ENCODE results near the gene CNOT10. TPM values are rescaled to one million over a fixed set of nuclear protein-coding genes. Genes with fewer than 3 reads are reported as not detected.

The CNOT10 gene
- total RNA-seq, 2 experiments from 2014 or later: 56.4 to 59.4 TPM

DNA sequence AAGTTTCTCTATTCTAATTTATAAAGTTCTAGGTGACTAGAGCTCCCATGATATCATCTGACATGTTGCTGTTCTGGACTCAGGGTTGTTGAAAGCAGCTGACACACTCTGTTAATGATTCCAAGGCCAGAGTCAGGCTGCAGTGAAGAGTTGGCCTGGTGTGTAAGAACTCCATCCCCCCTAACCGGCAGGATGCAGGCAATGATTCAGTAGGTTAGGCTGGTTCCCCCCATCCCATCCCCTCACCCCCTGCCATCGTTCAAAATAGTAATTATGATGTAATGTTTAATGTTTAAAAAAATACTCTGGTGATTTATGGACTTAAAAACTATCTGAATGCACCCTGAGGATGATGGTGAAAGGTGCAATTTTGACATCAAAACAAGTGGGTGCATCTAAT lies 128.2 kb downstream of the CNOT10 start:
- ChIA-PET CTCF (no interaction called here), POLR2A (no interaction called here)

DNA sequence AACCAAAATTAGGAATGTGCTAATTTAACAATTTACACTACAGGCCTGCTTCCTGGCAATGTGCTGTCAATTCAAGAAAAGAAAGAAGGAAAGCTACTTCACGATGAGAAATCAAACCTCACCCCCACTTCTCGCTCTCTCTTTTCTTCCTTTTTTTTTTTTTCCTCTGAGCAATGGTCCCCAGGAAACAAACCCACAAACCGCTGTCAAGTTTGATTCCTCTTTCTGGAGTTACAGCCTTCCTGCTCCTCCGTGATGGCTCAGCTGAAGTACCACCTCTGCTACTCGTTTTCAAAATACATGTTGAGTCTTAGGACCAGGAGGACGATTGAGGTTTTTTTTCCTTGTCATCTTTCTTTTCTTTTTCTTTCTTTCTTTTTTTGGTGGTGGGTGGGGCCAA lies 129.4 kb downstream of the CNOT10 start:
- ChIA-PET POLR2A (no interaction called here), CTCF (no interaction called here)

DNA sequence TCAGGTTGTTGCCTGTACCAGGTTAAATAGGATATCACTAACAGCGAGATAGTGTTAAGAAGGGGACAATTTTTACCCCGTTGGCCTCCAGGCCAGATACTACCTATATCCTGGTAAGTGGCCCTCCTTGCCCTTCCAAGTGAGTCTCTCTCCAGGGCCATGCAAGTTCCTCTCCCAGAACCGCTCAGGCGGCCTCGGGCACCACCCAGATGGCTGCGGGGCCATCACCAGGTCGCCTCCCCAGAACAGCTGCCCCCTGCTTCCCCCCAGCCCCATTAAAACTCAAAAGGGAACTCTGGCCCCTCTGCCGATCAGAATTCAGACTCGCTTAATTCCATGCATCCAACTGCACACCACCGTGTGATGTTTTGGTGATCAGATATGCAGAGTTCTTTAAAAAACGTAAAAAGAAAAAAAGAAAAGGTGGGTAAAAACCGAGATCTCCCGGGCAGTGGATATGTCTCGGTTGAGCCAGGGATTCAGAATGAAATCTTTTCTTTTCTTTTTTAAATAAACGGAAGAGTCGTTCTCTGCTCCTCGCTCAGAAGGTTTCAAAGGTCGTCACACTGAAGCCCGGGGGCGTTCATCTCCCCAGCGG lies 131.0 kb downstream of the CNOT10 start:
- POLR2A ChIA-PET: no interaction called here
- CTCF ChIA-PET: interaction anchor here (0.5 to 1.0 kb wide), 3 partner anchors 34 to 248 kb away, joined by 3 read pairs; no protein-coding TSS in a partner anchor

DNA sequence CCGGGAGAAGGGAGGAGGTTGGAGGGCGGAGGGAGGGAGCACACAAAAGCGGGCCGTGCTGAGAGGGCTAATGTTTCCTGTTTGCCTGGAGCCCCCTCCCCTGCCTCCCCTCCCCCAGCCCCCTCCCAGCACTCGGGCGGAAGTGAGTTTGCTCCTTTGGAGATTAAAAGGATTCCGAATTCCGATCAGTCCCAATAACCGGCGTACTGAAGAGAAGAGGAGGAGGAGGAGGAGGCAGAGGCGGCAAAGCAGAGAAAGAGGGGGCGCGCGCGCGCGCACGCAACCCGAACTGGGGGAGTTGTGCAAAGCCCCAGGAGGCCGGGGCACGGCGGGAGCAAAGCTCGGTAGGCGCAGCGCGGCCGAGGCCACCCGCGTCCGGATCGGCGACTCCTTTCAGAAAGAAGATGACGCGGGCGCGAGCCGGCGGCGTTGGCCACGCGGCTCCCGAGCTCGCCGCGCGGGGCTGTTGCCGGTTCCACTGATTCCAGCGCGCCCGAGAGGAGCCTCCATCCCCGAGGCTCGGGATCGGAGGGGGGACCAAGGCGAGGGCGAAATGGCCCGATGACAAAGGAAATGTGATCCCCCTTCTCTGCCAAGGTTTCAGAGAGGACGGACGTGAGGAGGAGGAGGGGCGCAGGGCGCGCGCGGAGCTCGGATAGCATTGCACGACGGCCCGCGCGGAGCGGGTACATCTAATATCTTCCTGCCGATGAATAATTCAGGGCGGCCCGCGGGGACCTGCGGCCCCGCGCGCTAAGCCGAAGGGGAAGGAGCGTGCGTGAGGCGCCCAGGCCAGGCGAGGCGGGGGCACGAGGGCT lies 131.7 kb downstream of the CNOT10 start:
- CTCF ChIA-PET: no interaction called here
- POLR2A ChIA-PET: no interaction called here

DNA sequence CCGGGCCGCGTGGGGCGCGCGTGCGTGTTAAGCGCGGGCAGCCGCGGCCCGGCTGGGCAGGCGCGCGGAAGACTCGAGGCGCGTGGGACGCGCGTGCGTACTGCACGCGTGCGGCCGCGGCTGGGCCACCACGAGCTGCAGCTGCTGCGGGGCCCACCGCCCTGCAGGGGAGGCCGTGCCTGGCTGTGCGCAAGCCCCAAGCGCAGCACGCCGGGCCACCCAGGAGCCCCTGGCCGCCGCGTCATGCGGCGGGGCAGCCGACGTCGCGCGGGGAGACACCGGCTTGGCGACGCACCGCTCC lies 132.2 kb downstream of the CNOT10 start:
- ChIA-PET POLR2A (no interaction called here), CTCF (no interaction called here)

DNA sequence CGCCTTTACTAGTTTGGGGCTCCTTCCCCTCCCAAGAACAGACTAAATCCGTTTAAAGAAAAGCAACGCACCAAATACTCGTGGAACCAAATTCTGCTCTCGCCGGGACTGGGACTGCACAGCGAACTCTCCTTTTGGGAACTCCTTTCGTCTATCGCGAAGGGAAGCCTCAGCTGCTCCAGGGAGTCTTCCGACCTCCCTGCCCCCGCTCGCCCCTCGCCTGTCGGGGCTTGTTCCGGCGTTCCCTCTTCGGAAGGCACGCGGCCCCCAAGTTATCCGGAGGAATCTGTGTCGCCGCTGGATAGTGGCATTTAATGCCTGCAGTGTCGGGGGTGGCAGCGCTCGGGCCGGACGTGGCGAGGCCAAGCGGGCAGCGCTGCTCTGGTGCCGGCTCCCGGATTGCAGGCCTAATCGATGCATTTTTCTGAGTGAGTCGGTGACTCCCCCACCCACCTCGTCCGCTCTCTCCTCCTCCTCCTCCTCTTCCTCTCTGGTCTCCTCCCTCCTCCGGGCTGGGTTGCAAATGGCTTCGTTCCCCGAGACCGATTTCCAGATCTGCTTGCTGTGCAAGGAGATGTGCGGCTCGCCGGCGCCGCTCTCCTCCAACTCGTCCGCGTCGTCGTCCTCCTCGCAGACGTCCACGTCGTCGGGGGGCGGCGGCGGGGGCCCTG lies 132.7 kb downstream of the CNOT10 start, which contains the start of gene TRIM71:
TSS of gene TRIM71 (plus strand) at position 440 of the 671 bp plus-strand sequence. CDS start at position 524, 84 bp downstream.
- CTCF ChIA-PET: no interaction called here
- POLR2A ChIA-PET: no interaction called here

DNA sequence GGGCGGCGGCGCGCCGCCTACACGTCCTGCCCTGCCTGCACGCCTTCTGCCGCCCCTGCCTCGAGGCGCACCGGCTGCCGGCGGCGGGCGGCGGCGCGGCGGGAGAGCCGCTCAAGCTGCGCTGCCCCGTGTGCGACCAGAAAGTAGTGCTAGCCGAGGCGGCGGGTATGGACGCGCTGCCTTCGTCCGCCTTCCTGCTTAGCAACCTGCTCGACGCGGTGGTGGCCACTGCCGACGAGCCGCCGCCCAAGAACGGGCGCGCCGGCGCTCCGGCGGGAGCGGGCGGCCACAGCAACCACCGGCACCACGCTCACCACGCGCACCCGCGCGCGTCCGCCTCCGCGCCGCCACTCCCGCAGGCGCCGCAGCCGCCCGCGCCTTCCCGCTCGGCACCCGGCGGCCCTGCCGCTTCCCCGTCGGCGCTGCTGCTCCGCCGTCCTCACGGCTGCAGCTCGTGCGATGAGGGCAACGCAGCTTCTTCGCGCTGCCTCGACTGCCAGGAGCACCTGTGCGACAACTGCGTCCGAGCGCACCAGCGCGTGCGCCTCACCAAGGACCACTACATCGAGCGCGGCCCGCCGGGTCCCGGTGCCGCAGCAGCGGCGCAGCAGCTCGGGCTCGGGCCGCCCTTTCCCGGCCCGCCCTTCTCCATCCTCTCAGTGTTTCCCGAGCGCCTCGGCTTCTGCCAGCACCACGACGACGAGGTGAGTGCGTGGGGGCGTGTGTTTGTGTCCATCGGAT lies 133.4 kb downstream of the CNOT10 start:
- POLR2A ChIA-PET: no interaction called here
- CTCF ChIA-PET: no interaction called here

DNA sequence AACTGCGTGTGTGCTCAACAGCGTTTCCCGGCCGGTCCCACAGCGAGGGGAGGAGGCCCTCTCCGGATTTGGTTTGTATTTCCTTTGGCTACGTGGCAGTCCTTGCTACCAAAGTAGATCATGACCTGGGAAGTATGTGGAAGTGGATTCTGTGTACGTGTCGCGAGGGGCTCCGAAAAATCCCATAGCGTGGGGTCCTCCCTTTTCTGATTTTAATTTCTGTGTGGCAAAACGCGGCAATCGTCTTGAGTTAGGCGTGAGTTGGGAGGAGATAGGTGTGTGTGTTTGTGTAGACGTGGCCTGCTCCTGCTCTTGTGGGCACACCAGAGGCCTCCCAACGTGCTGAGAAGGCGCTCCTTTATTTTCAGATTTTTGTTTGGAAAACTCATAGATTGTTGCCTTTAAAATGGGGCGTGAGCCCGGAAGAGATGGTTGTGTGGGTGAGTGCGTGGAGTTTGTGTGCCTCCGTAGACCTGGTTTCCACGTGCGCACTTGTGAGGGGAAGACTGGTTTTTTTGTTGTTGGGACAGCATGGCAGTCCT lies 134.1 kb downstream of the CNOT10 start:
- CTCF ChIA-PET: no interaction called here

DNA sequence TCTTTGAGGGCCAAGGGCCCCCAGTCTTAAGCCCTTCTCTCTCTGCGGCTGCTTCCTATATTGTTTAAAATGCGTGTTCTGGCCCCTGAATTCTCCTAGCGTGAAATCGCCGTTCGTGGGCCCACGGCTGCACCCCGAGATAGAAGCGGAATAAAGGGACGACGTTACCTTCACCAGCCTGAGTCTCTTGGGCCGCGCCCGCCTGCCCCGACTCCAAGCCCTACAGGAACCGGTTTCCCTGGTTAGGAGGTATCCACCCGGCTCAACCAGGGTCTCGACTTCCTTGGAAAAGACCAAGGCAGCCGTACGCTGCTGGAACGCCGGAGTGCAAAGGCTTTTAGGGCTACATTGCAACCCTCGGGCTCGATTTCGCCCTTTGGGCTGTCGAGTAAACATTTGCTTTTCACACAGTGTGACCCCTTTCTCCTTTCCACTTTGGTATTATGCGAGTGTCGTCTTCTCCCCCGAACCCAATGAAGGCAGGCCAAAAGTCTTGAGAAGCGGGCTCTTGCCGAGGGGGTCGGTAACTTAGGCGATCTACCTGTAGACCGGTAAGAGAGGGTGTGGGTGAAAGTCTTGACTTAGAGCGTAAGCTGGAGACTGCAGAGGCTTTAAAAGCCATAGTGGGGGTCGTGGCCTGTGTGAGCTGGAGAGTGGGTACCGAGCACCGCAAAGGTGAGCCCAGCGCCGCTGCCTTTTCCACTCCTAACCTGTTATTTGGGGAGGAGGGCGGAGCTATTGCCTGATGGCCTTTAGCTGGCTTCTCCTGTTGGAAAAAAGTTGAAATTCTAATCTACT lies 134.8 kb downstream of the CNOT10 start:
- CTCF ChIA-PET: interaction anchor here (0.6 kb wide), 1 partner anchor 30 kb away, joined by 5 read pairs; no protein-coding TSS in a partner anchor

More for the DNA sequence above, 134.1 kb downstream of the CNOT10 start:
- POLR2A ChIA-PET: no interaction called here

DNA sequence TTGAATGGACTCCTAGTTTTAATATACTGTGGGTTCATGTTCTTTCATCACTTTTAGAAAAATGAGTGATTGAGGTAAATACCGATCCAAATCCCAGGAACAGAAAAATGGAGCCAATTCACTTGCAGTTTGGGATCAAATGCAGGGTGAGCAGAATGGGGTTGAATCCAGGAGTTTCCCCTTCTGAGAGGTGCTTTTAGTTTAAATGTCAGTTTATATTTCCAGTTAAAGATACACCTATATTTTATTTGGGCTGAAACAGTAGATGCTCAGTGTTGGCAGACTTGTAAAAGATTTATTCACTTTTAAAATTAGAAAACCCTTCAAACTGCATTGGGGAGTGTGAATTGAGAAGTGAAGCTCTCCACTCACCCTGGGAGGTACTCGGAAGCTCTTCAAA lies 135.4 kb downstream of the CNOT10 start:
- POLR2A ChIA-PET: no interaction called here
- CTCF ChIA-PET: interaction anchor here (0.6 kb wide), 1 partner anchor 31 kb away, joined by 5 read pairs; no protein-coding TSS in a partner anchor

More for the DNA sequence above, 134.8 kb downstream of the CNOT10 start:
- POLR2A ChIA-PET: no interaction called here

DNA sequence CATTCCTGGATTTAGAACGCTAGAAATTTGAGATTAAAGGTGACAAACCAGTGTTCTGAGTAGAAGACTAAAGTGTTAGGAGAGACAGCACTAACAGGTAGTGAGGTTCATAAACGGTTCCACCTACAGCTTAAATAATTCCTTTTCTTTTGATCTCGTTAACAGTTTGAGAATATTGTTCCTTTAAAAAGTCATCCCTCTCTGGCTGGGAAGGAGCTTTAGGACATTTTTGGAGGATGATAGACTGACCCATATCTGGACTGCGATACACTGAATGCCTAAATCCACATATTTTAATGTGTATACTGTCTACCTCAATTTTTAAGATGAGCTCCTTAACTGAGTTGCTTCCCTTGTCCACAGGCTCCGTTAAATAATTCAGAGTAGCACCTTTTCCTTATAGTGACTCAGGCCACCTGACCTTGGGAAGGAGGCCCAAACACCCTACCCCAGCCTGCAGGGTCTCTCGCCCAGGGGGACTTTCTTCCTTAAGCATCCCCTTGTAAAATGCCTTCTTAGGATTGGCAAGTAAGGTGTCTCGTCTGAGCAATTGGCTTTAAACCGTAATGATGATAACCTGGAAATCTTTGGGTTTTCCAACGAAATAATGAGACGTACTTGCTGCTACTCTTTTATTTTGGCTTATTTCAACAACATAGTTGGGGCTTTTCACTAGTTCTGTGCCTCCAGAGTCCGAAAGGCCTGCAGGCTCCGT lies 136.1 kb downstream of the CNOT10 start:
- POLR2A ChIA-PET: no interaction called here
- CTCF ChIA-PET: interaction anchor here (0.5 kb wide), 1 partner anchor 11 kb away, joined by 4 read pairs; no protein-coding TSS in a partner anchor

DNA sequence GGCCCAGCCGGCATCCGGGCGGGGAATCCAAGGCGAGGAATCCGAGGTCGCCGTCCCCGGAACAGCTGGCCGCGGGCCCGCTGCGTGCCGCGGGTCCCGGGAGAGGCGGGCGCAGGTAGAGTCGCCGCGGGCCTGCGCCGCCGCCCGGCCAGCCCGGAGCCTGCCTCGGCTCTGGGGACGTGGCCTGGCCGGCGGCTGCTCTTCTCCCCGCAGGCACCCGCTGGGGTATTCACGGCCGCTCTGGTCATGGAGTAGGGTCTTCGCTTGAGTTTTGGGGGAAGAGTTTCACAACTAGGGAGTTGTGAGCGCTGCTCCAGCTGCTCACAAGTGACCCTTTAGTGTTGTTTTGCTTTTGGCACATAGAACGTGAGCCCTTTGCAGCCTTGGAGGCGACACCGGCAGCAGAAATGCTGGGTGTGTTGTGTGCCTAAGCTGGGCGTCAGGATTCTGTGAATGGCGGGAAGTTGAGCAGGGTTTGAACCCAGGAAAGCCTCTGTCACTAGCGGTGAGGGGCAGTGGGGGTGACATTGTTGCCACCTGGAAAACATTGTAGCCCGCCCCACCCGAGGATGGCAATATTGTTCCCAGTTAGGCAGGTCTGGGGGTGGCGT lies 136.8 kb downstream of the CNOT10 start:
- CTCF ChIA-PET: interaction anchor here (0.5 kb wide), 1 partner anchor 12 kb away, joined by 4 read pairs; no protein-coding TSS in a partner anchor

DNA sequence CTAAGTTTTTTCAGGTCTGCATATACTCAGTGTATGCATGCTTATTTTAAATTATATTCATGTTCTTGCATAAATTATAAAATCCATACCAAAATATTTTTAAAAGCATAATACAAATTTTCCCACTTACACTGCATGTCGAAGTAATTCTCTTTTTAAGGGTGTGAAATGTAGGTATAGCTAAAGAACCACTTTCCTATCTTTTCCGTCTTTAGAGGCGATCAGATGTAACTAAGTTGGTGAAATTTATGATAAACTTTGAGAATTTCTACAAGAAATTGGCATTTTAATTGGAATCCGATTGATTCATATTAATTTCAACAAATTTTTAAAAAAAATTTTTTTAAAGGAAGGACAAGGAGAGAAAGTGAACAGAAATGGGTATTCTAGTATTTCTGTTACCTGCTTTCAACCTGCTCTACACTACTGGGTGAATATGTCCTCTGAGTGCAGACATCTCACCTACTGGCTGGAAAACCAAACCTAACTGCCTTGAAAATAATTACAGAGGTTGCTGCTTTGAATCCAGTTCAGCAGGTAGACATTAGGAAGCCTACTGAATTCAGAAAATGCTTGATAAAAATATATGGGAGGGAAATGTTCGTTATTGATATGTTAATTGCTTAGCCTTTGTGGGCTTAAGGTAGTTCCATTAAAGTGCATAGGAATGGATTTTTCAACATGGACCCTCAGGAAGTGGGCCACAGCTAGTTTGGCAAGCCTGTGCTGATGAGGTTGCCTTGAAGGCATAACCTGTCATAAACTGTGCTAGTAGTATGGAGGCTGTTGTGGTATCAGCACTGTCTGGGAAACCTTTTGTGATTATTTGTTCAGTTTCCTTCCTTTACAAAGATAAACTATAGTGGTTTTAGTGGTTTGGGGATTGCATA lies 137.9 kb downstream of the CNOT10 start:
- ChIA-PET POLR2A (no interaction called here), CTCF (no interaction called here)

More for the DNA sequence above, 136.8 kb downstream of the CNOT10 start:
- POLR2A ChIA-PET: no interaction called here

Measured in activated CD8-positive, alpha-beta memory T cell treated with anti-CD3 and anti-CD28 coated beads for 36 hours (primary cell).